Stimulated activated CD8-positive, alpha-beta memory T cell treated with anti-CD3 and anti-CD28 coated beads, Interleukin-12 subunit alpha, Interleukin-12 subunit beta, amount 100 ng/mL, for 24 hours (primary cell): ENCODE data around the gene HTR3C.
"Not testable (repeated sequence)": the region's sequence is repeated elsewhere in the genome, so short reads cannot be mapped to it uniquely, and the experiment has no call there.

Experiments used
- DNase-seq: peaks from one replicate; pipeline ENCODE4 v3.0.0-alpha.2; 2020; ENCODE audit errors: extremely low read depth

HTR3C gene

GRCh38 chr3:184031187-184031792 is 21.6 kb upstream of the HTR3C start, which contains the start of gene HTR3D:
Gene HTR3D (plus strand): TSS chr3:184031742. CDS start chr3:184031742, 0 bp downstream.
- DNase-seq: no peak

GRCh38 chr3:184037816-184038215 is 15.0 kb upstream of the HTR3C start:
- no peak for DNase-seq

- not testable (repeated sequence) for DNase-seq
Observed at GRCh38 chr3:184038307-184038706, 14.5 kb upstream of the HTR3C start.

- DNase-seq: no peak
Observed at GRCh38 chr3:184039414-184039813, 13.4 kb upstream of the HTR3C start.

- DNase-seq: no peak
Observed at GRCh38 chr3:184040010-184040409, 12.8 kb upstream of the HTR3C start.

GRCh38 chr3:184042617-184043016 is 10.2 kb upstream of the HTR3C start:
- no peak for DNase-seq

GRCh38 chr3:184045995-184046394 is 6.9 kb upstream of the HTR3C start:
- DNase-seq: no peak

- DNase-seq: no peak
Observed at GRCh38 chr3:184050217-184050847, 2.5 kb upstream of the HTR3C start.

- DNase-seq: no peak
Observed at GRCh38 chr3:184058029-184058428, 5.2 kb downstream of the HTR3C start.

- no peak for DNase-seq
Observed at GRCh38 chr3:184059424-184059823, 6.6 kb downstream of the HTR3C start.

GRCh38 chr3:184062637-184063036 is 9.8 kb downstream of the HTR3C start:
- no peak for DNase-seq

GRCh38 chr3:184066211-184066610 is 13.4 kb downstream of the HTR3C start:
- DNase-seq: no peak

GRCh38 chr3:184067573-184068055 is 14.8 kb downstream of the HTR3C start:
- DNase-seq: no peak

GRCh38 chr3:184068344-184068743 is 15.5 kb downstream of the HTR3C start:
- no peak for DNase-seq

- not testable (repeated sequence) for DNase-seq
Observed at GRCh38 chr3:184071142-184071541, 18.3 kb downstream of the HTR3C start.

GRCh38 chr3:184073621-184074020 is 20.8 kb downstream of the HTR3C start:
- DNase-seq: no peak

- DNase-seq: no peak
Observed at GRCh38 chr3:184075901-184076300, 23.1 kb downstream of the HTR3C start.

- DNase-seq: no peak
Observed at GRCh38 chr3:184077881-184078280, 25.0 kb downstream of the HTR3C start.

- DNase-seq: no peak
Observed at GRCh38 chr3:184078851-184079250, 26.0 kb downstream of the HTR3C start.

GRCh38 chr3:184081116-184081830 is 28.4 kb downstream of the HTR3C start:
- DNase-seq: no peak

- DNase-seq: no peak
Observed at GRCh38 chr3:184082034-184082433, 29.2 kb downstream of the HTR3C start.

GRCh38 chr3:184082465-184082864 is 29.6 kb downstream of the HTR3C start:
- no peak for DNase-seq

GRCh38 chr3:184085389-184085852 is 32.6 kb downstream of the HTR3C start:
- no peak for DNase-seq
